Heart left ventricle (tissue), 16 donors: ENCODE data around the gene PPP1R2. TPM values are rescaled to one million over a fixed set of nuclear protein-coding genes. Genes with fewer than 3 reads are reported as not detected.
"Not testable (repeated sequence)": the region's sequence is repeated elsewhere in the genome, so short reads cannot be mapped to it uniquely, and the experiment has no call there.

Experiments used
- ATAC-seq, 4 donors: fragments of 200-7000 bp; cut with Tn5 transposase; one replicate each; pipeline ENCODE4 v1.9.1; 2020 to 2022; ENCODE audit warnings: moderate library complexity in 4 of 4, mild to moderate bottlenecking in 3 of 4, moderate number of reproducible peaks in 1 of 4
- DNase-seq, 5 donors: peaks; one replicate each; pipeline ENCODE4 v3.0.0-alpha.2; 2020
- H3K27ac ChIP-seq, 12 donors: fragments of 200-600 bp; sonication (generic) in 4 of 12; one replicate each; pipeline versions ENCODE4 v1.5.0 to v1.8.0; 2016 to 2022; ENCODE audit warnings: mild to moderate bottlenecking in 2 of 12
- H3K27me3 ChIP-seq, 9 donors: fragments of 200-600 bp; sonication (generic) in 2 of 9; one replicate each; pipeline versions ENCODE4 v1.5.1 to v1.8.0; 2016 to 2022; ENCODE audit warnings: mild to moderate bottlenecking in 3 of 9
- H3K36me3 ChIP-seq, 9 donors: fragments of 200-600 bp; sonication (generic) in 2 of 9; one replicate each; pipeline versions ENCODE4 v1.5.0 to v1.8.0; 2018 to 2022; ENCODE audit warnings: mild to moderate bottlenecking in 2 of 9
- H3K4me1 ChIP-seq, 12 donors: fragments of 200-600 bp; sonication (generic) in 4 of 12; one replicate each; pipeline versions ENCODE4 v1.5.0 to v1.8.0; 2016 to 2022; ENCODE audit warnings: mild to moderate bottlenecking in 3 of 12
- H3K4me3 ChIP-seq, 12 donors: fragments of 200-600 bp; sonication (generic) in 4 of 12; one replicate each; pipeline versions ENCODE4 v1.5.0 to v1.8.0; 2017 to 2022; ENCODE audit warnings: mild to moderate bottlenecking in 9 of 12, moderate library complexity in 4 of 12
- H3K9me3 ChIP-seq, 12 donors: fragments of 200-600 bp; sonication (generic) in 4 of 12; one replicate each; pipeline versions ENCODE4 v1.5.0 to v1.8.0; 2016 to 2022; ENCODE audit warnings: mild to moderate bottlenecking in 1 of 12
- POLR2A ChIP-seq, 2 donors: fragments of 450-650 bp; IDR thresholded peaks; one replicate each; pipeline ENCODE4 v1.6.1; 2017; ENCODE audit warnings: antibody characterized with exemption in 2 of 2, mild to moderate bottlenecking in 2 of 2, moderate library complexity in 2 of 2
- WGBS, 4 donors: extraction: QIAGEN DNeasy Blood & Tissue Kit in 2 of 4; methylation state at CpG; one replicate each; pipeline versions ENCODE4 v1.1.5 to v1.1.7; 2013 to 2018; 5-methylcytosine and 5-hydroxymethylcytosine counted together
- intact Hi-C, 10 donors: fragments of 100-400 bp; cut with DNase I; formaldehyde crosslinking; loops; one replicate each; pipeline versions ENCODE4 v1.11.1 to v1.14.2; 2022
- polyA plus RNA-seq, 2 donors: library from polyadenylated mRNA; stranded (reverse); fragments of 200-250 nt; gene quantifications; one replicate each; pipeline ENCODE4 v1.2.3, GENCODE V29; 2013
- total RNA-seq, 9 donors: library from RNA; depleted of rRNA in 2 of 9; stranded (reverse); fragments of >200 nt in 2 of 9; fragmentation: NEBNext Ultra II Directional in 3 of 9; extraction: Animal tissue kit (Norgen Biotek cat#: 25700) in 3 of 9; gene quantifications; one replicate each; pipeline versions ENCODE4 v1.1.0 to v1.2.4, GENCODE V29; 2016 to 2023
- TF ChIP-seq, protein P1 (sequence below), 12 donors: fragments of 200-600 bp; sonication (generic) in 4 of 12; IDR thresholded peaks; one replicate each; pipeline versions ENCODE4 v1.5.0 to v1.8.0; 2018 to 2022; ENCODE audit warnings: antibody characterized with exemption in 12 of 12, mild to moderate bottlenecking in 5 of 12
- donor health status: ischemic (EF 13 %, LVEDD 7.1; RV severe dilation, severe dysfunction).
- donor health status: healthy with polysubstance abuse.
- donor health status: DM: no; HTN: yes; CAD: no.
- donor health status: DM: no; HTN: no; CAD: no.
- donor health status: ischemic (EF 25% LVEDD 6.9; RV normal size, moderate dysfunction).
- donor health status: ischemic (EF 25% LVEDD 5.7; RV mildly dilated, moderate dysfunction).
- donor health status: healthy.
- donor health status: DM: yes; HTN: yes; CAD: no.
- donor health status: ischemic (EF 35%, LVEDD 5.7; RV mildly dilated, moderate dysfunction).
- donor health status: nonischemic (EF 11% LVEDD 7.7; RV severe dilation, severe dysfunction).
- donor health status: DM: yes; HTN: yes; CAD: no.
- donor health status: PGD.
- donor health status: ischemic (EF 29% LVEDD 5.4; RV normal size, mild dysfunction).
- donor health status: nonischemic (EF 23%, LVEDD 6.1; RV moderate dilation, normal function).

PPP1R2 gene
- total and polyA plus RNA-seq, 11 donors = 16.8 to 63.6 (median 43.9) TPM

- no peaks in the 10 kb centered on the region for H3K9me3 ChIP-seq
- 90 to 98% (median 95%) methylated on average over 1 of the region's 1 CpG for WGBS, 4 donors
- ATAC-seq (no peak), DNase-seq (no peak)
- no peak for TF ChIP-seq POLR2A (IDR thresholded peaks at IDR 0.05)
- TF ChIP-seq, protein P1, sequence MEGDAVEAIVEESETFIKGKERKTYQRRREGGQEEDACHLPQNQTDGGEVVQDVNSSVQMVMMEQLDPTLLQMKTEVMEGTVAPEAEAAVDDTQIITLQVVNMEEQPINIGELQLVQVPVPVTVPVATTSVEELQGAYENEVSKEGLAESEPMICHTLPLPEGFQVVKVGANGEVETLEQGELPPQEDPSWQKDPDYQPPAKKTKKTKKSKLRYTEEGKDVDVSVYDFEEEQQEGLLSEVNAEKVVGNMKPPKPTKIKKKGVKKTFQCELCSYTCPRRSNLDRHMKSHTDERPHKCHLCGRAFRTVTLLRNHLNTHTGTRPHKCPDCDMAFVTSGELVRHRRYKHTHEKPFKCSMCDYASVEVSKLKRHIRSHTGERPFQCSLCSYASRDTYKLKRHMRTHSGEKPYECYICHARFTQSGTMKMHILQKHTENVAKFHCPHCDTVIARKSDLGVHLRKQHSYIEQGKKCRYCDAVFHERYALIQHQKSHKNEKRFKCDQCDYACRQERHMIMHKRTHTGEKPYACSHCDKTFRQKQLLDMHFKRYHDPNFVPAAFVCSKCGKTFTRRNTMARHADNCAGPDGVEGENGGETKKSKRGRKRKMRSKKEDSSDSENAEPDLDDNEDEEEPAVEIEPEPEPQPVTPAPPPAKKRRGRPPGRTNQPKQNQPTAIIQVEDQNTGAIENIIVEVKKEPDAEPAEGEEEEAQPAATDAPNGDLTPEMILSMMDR (IDR thresholded peaks at IDR 0.05) = no peak
- no peak overlapping the region for H3K27ac ChIP-seq
- no peaks in the 10 kb centered on the region for H3K27me3 ChIP-seq
- H3K36me3 ChIP-seq = peaks cover 0 to 86% (median 70%) of the 10 kb centered on the region in 9 donors
- peaks cover 0 to 9% (median 0%) of the 10 kb centered on the region in 12 donors for H3K4me1 ChIP-seq
- H3K4me3 ChIP-seq = no peak overlapping the region
- intact Hi-C loops = no loop called here
Observed at GRCh38 chr3:195517030-195517429, 26.1 kb downstream of the PPP1R2 start.

- peaks cover 0 to 86% (median 74%) of the 10 kb centered on the region in 9 donors for H3K36me3 ChIP-seq
- not testable (repeated sequence) for ATAC-seq
Observed at GRCh38 chr3:195514610-195515235, 28.4 kb downstream of the PPP1R2 start.

GRCh38 chr3:195512798-195513345, 30.3 kb downstream of the PPP1R2 start:
- DNase-seq = no peak
- Histone ChIP-seq H3K27ac (no peak overlapping the region), H3K4me3 (no peak overlapping the region), H3K4me1 (peaks cover 0 to 18% (median 0%) of the 10 kb centered on the region in 12 donors), H3K27me3 (no peaks in the 10 kb centered on the region), H3K9me3 (no peaks in the 10 kb centered on the region), H3K36me3 (peaks cover 0 to 79% (median 61%) of the 10 kb centered on the region in 9 donors)
- ATAC-seq = no peak
- WGBS, 4 donors = 64 to 71% (median 67%) methylated on average over 7 of the region's 7 CpGs
- no peak for TF ChIP-seq POLR2A (IDR thresholded peaks at IDR 0.05)
- TF ChIP-seq, protein P1 (IDR thresholded peaks at IDR 0.05) = no peak
- intact Hi-C loops = no loop called here

More at GRCh38 chr3:195514610-195515235, 28.4 kb downstream of the PPP1R2 start:
- H3K4me1 ChIP-seq, H3K27me3 ChIP-seq, H3K27ac ChIP-seq, intact Hi-C loops, DNase-seq, H3K9me3 ChIP-seq, H3K4me3 ChIP-seq: not testable (repeated sequence)
- WGBS, 4 donors = 97 to 98% (median 97%) methylated on average over 1 of the region's 1 CpG

DNA sequence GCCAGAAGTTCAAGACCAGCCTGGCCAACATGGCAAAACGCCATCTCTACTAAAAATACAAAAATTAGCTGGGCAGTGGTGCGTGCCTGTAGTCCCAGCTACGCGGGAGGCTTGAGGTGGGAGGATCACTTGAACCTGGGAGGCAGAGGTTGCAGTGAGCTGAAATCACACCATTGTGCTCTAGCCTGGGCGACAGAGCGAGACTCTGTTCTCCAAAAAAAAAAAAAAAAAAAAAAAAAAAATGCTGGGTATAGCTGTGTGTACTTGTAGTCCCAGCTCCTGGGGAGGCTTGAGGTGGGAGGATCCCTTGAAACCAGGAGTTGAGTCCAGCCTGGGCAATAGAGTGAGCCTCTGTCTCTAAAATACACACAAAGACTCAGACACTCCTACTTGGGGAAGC, 32.0 kb downstream of the PPP1R2 start:
- whole genome bisulfite sequencing, 4 donors = 95 to 99% (median 98%) methylated on average over 6 of the region's 6 CpGs
- ATAC-seq (no peak), DNase-seq (no peak)
- Histone ChIP-seq H3K4me1 (peaks cover 0 to 18% (median 0%) of the 10 kb centered on the region in 12 donors), H3K4me3 (no peak overlapping the region), H3K36me3 (peaks cover 0 to 62% (median 44%) of the 10 kb centered on the region in 9 donors), H3K9me3 (no peaks in the 10 kb centered on the region), H3K27me3 (no peaks in the 10 kb centered on the region), H3K27ac (peak overlapping the region in 1 of 12 donors; percentile 23)
- TF ChIP-seq POLR2A (IDR thresholded peaks at IDR 0.05) = no peak
- TF ChIP-seq, protein P1 (IDR thresholded peaks at IDR 0.05) = no peak
- intact Hi-C loops = no loop called here
